ENCODE measurements around the gene BEST4. TPM values are rescaled to one million over a fixed set of nuclear protein-coding genes. Genes with fewer than 3 reads are reported as not detected.

BEST4 gene
- total RNA-seq, 1 donor from 2014 or later, result 0.25 TPM

DNA sequence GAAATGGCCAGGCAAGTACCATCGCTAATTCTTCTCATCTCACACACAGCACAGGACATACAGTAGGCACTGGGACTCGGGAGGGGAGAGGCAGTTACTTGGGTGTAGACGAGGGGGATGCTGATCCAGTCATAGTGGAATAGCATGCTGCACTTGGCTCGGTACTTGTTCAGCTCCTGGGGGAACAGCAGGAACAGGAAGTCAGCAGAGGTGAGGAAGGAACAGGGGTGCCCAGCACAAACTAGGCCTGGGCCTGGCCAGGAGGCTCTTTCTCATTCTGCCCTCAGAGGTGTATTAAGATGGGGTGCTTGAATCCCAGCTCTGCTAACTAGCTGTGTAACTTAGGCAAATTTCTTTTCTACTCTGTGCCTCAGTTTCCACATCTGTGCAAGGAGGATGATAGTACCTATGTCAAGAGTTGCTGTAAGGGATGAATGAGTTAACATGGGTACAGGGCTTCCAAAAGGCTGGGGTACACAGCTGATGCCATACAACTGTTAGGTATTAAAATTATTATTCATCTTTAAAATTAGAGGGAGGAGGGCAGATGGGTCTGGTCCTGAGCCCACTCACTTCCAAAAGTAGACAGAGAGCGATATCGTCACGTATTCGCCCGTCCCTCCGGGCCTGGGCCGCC is 2.4 kb downstream of the BEST4 start:
- H3K4me3 ChIP-seq (ENCODE audit: low read depth, low read length), result peak overlapping the region; percentile 1
- no peaks in the 10 kb centered on the region for H3K36me3 ChIP-seq (ENCODE audit: control insufficient read depth, insufficient read depth, low read length)
- H3K27me3 ChIP-seq (ENCODE audit: control insufficient read depth, insufficient read depth, low read length), result no peaks in the 10 kb centered on the region
- TF ChIP-seq, protein P1, sequence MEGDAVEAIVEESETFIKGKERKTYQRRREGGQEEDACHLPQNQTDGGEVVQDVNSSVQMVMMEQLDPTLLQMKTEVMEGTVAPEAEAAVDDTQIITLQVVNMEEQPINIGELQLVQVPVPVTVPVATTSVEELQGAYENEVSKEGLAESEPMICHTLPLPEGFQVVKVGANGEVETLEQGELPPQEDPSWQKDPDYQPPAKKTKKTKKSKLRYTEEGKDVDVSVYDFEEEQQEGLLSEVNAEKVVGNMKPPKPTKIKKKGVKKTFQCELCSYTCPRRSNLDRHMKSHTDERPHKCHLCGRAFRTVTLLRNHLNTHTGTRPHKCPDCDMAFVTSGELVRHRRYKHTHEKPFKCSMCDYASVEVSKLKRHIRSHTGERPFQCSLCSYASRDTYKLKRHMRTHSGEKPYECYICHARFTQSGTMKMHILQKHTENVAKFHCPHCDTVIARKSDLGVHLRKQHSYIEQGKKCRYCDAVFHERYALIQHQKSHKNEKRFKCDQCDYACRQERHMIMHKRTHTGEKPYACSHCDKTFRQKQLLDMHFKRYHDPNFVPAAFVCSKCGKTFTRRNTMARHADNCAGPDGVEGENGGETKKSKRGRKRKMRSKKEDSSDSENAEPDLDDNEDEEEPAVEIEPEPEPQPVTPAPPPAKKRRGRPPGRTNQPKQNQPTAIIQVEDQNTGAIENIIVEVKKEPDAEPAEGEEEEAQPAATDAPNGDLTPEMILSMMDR (IDR thresholded peaks at IDR 0.05; ENCODE audit: insufficient read depth, low read length, poor library complexity, severe bottlenecking), result no peak
- DNase-seq (ENCODE audit: low read depth), result no peak

DNA sequence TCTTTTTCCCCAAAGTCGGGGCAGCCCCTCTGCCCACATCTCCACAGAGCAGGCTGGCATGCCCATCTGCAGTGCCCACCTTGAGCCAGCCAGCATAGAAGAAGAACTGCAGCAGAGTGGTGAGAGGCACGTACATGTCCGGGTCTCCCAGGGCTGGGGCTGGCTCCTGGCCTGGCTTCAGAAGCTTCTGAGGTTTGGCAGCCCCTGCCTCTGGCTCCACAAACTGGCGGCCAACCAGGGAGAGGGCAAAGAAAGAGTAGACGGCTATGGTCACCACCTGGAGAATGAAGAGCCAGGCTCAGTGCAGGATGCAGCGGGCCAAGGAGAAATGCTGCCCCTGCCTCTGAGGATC is 3.0 kb downstream of the BEST4 start:
- Histone ChIP-seq H3K36me3 (ENCODE audit: control insufficient read depth, insufficient read depth, low read length) (no peaks in the 10 kb centered on the region), H3K27me3 (ENCODE audit: control insufficient read depth, insufficient read depth, low read length) (no peaks in the 10 kb centered on the region), H3K4me3 (ENCODE audit: low read depth, low read length) (no peak overlapping the region)
- TF ChIP-seq, protein P1 (IDR thresholded peaks at IDR 0.05; ENCODE audit: insufficient read depth, low read length, poor library complexity, severe bottlenecking), result no peak
- no peak for DNase-seq (ENCODE audit: low read depth)

DNA sequence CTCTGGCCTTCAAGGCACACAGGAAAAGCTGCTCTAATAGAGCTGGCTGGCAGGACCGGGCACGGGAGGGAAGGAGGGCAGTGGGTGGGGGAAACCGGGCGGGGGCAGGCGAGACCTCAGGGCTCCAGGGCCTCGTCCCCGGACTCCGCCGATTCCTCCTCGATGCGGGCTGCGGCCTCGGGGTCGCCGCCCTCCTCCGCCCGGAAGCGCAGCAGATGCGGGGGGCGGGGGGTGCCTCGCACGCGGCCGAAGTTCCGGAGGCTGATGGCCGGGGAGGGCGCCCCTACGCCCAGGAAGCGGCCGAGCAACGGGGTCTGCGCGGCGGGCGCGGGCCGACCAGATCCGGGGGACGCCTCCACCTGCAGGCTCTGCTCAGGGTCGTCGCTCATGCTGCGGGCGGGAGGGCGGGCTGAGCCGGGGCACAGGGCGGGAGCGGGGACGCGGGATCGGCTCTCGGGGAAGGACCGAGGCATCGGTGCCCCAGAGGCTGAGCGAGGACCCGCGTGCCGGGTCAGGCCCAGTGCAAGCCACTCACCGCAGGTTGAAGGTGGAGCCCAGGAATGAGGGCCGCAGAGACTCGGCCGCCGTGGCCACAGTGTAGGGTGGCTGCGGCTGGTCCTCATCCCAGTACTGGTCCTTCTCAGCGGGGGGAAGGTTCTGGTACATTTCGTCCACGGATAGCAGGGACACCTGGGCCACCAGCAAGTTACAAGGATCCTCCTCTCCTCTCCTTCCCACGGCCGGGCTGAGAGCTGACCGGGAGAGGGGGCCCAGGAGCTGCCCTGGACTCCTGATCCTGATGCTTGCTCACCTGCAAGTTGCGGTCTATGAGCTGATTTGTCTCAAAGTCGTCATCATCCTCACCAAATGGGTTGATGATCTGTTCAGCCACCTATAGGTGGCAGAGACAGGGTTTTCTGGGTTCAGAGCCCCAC is 3.6 kb downstream of the BEST4 start:
- DNase-seq (ENCODE audit: low read depth), result no peak
- H3K36me3 ChIP-seq (ENCODE audit: control insufficient read depth, insufficient read depth, low read length), result no peaks in the 10 kb centered on the region

DNA sequence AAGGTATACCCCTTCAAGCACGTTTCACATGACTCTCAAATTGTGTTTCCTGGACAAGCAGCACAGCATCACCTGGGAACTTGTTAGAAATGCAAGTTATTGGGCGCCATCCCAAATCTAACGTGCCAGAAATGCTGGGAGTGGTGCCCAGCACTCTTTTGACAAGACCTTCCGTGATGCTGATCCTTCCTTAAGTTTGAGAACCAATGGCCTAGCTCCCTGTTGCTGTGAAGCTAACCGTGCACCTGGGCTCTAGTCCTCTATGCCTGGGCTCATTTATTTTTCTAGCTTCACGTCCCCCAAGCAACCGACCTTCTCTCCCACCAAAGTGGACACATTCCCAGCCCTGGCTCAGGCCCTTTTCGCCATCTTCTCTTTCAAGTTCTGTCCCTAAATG is 4.3 kb downstream of the BEST4 start:
- Histone ChIP-seq H3K4me3 (ENCODE audit: low read depth, low read length) (peak overlapping the region; percentile 27), H3K36me3 (ENCODE audit: control insufficient read depth, insufficient read depth, low read length) (no peaks in the 10 kb centered on the region), H3K27me3 (ENCODE audit: control insufficient read depth, insufficient read depth, low read length) (no peaks in the 10 kb centered on the region)
- no peak for DNase-seq (ENCODE audit: low read depth)
- TF ChIP-seq, protein P1 (IDR thresholded peaks at IDR 0.05; ENCODE audit: insufficient read depth, low read length, poor library complexity, severe bottlenecking), result no peak

More for the DNA sequence above, 3.6 kb downstream of the BEST4 start:
- Histone ChIP-seq H3K4me3 (ENCODE audit: low read depth, low read length) (peak overlapping the region; percentile 27), H3K27me3 (ENCODE audit: control insufficient read depth, insufficient read depth, low read length) (no peaks in the 10 kb centered on the region)
- TF ChIP-seq, protein P1 (IDR thresholded peaks at IDR 0.05; ENCODE audit: insufficient read depth, low read length, poor library complexity, severe bottlenecking), result peak; percentile 43

DNA sequence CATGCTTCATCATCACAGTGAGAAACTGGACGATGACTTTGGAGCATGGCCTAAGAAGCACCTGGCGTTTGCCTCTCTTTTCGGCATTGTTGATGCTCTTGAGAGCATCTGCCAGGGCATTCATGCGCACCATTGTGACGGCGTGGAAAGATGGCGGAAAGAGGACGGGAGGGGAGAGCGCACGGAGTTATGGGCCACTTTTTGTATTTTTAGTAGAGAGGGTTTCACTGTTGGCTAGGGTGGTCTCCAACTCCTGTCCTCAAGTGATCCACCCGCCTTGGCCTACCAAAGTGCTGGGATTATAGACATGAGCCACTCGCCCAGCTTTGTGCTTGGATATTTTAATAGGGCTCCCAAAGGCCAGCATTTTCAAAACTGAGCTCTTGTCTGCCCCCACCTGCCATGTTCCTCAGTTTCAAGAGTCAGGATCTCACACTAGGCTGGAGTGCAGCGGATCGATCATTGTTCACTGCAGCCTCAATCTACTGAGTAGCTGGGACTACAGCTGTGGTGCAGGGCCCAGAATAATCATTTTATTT is 7.3 kb downstream of the BEST4 start:
- H3K27me3 ChIP-seq (ENCODE audit: control insufficient read depth, insufficient read depth, low read length), result no peaks in the 10 kb centered on the region
- TF ChIP-seq, protein P1 (IDR thresholded peaks at IDR 0.05; ENCODE audit: insufficient read depth, low read length, poor library complexity, severe bottlenecking), result no peak
- DNase-seq (ENCODE audit: low read depth), result no peak
- H3K4me3 ChIP-seq (ENCODE audit: low read depth, low read length), result no peak overlapping the region
- H3K36me3 ChIP-seq (ENCODE audit: control insufficient read depth, insufficient read depth, low read length), result peaks cover 1% of the 10 kb centered on the region

Data from kidney epithelial cell (primary cell).